ENCODE results near the gene HOXA7.

DNA sequence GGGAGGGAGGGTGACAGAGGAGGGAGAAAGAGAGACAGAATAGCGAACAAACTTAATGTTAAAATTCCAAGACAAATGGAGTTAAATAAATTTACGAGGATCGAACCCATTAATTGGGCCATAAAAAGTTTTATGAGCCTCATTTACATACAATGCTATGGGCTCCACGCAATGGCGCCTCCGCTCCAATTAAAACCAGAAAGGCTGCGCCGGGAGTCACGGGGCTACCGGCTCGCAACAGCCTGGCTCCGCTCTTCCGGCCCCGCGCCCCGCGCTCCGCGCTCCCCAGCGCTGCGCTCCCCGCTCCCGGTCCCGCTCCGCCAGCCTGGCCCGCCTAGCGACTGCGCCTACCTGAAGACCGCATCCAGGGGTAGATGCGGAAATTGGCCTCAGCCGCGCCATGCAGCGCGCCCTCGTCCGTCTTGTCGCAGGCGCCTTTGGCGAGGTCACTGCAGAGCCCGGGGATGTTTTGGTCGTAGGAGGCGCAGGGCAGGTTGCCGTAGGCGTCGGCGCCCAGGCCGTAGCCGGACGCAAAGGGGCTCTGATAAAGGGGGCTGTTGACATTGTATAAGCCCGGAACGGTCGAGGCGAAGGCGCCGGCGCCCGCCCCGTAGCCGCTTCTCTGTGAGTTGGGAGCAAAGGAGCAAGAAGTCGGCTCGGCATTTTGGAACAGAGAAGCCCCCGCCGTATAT is 513 bp downstream of the HOXA7 start:
- TF ChIP-seq CTCF (IDR thresholded peaks at IDR 0.05; ENCODE audit: poor library complexity) (no peak), EZH2 (IDR thresholded peaks at IDR 0.05; ENCODE audit: borderline replicate concordance) (peak; percentile 95)
